ENCODE data around the gene BNC2. TPM values are rescaled to one million over a fixed set of nuclear protein-coding genes. Genes with fewer than 3 reads are reported as not detected.

The BNC2 gene
- total RNA-seq, 1 donor from 2014 or later = not detected

DNA sequence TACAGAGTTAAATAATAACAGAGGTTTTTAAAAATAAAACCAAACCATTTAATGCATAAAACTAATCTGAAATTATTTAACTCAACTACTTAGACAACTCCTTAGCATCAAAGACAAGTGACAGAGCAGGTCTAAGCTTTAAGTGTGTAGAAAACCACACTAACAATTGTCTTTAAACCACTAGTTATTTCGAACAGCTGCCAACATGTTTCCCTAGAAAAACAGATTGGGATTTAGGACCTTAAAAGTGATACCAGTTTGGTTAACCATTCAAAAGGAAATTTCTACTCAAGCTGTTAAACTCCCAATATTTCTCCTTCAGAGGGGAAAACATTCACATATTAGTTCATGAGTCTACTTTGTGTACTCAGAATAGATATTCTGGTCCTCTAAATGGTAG is 208.7 kb downstream of the BNC2 start:
- DNase-seq (ENCODE audit: low spot score) = no peak
- H3K27ac Mint-ChIP-seq = no peak overlapping the region
- intact Hi-C loops (cut with micrococcal nuclease) = no loop called here
- no peaks in the 10 kb centered on the region for H3K27me3 Mint-ChIP-seq (ENCODE audit: low read depth)
- no peak overlapping the region for H3K4me3 Mint-ChIP-seq (ENCODE audit: low read depth)
- no peaks in the 10 kb centered on the region for H3K4me1 Mint-ChIP-seq (ENCODE audit: low read depth)
- H3K36me3 Mint-ChIP-seq (ENCODE audit: low read depth) = no peaks in the 10 kb centered on the region
- H3K9me3 Mint-ChIP-seq = peaks cover 7% of the 10 kb centered on the region

DNA sequence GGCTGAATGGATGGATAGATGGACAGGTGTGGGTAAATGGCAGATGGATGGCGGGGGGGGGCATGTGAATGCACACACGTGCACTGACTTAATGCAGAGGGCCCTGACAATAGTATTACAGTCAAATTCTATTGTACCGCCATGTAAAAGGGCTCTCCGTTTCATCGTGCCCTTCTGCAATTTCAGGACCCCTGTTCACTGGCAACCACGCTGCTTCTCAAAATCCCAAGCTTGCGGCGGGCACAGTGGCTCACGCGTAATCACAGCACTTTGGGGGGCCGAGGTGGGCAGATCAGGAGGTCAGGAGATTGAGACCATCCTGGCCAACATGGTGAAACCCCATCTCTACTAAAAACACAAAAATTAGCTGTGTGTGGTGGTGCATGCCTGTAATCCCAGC is 211.4 kb downstream of the BNC2 start:
- DNase-seq (ENCODE audit: low spot score) = no peak
- no peak overlapping the region for H3K4me3 Mint-ChIP-seq (ENCODE audit: low read depth)
- H3K27me3 Mint-ChIP-seq (ENCODE audit: low read depth) = no peaks in the 10 kb centered on the region
- intact Hi-C loops (cut with micrococcal nuclease) = no loop called here
- H3K27ac Mint-ChIP-seq = no peak overlapping the region
- H3K4me1 Mint-ChIP-seq (ENCODE audit: low read depth) = no peaks in the 10 kb centered on the region
- H3K36me3 Mint-ChIP-seq (ENCODE audit: low read depth) = no peaks in the 10 kb centered on the region
- H3K9me3 Mint-ChIP-seq = peaks cover 12% of the 10 kb centered on the region

DNA sequence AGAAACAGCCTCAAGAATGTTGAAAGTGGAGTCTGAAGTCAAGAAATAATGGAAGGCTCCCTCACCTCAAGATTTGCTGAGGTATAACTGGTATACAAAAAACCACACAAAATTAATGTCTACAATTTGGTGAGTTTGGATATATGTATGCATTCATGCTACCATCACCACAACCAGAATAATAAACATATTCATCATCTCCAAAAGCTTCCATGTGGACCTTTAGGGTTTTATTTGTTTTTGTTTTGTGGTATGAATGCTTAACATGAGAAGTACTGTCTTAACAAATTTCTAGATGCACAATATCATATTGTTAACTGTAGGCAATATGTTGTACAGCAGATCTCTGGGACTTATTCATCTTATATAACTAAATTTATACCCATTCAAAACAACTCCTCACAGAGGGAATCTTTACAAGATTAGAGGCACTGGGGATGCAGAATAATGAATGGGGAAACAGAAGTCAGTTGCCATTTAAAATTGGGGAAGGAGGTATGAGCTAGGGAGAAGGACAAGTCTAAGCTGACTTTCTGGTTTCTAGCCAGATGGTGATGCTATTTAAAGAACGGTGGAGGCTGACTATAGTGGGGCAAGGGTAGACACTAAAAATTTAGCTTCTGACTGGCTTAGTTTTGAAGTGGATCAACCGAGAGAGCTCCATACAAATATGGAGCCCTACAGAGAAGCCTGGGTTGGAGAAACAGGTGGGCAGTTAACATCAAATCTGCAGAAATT is 213.9 kb downstream of the BNC2 start:
- H3K4me3 Mint-ChIP-seq (ENCODE audit: low read depth) = no peak overlapping the region
- no peaks in the 10 kb centered on the region for H3K4me1 Mint-ChIP-seq (ENCODE audit: low read depth)
- no peak for DNase-seq (ENCODE audit: low spot score)
- H3K36me3 Mint-ChIP-seq (ENCODE audit: low read depth) = no peaks in the 10 kb centered on the region
- intact Hi-C loops (cut with micrococcal nuclease) = no loop called here
- H3K9me3 Mint-ChIP-seq = peaks cover 12% of the 10 kb centered on the region
- no peaks in the 10 kb centered on the region for H3K27me3 Mint-ChIP-seq (ENCODE audit: low read depth)
- no peak overlapping the region for H3K27ac Mint-ChIP-seq

DNA sequence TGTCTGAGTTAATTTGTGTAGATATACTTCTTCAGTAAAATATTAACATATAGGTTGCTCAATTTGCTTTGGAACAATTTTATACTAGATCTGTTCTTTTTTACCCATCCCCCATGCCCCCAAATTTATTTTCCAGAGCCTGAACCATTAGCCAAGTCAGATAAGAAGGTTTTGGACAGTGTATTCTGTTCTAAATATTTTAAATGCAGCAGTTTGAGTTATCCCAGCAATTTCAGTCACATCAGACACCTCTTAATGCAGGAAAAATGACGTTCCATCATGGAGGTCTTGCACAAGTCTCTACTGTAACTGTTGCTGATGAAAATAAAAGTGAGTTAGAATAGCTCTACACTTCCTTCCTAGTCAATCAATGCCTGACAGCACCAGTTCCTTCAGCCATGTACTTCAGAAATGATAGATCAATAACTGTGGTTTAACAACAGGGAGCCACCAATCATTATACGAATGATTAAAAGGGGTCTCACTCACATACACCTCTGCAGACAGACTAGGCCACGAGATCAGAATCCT is 215.8 kb downstream of the BNC2 start:
- no peaks in the 10 kb centered on the region for H3K27me3 Mint-ChIP-seq (ENCODE audit: low read depth)
- no peak overlapping the region for H3K27ac Mint-ChIP-seq
- DNase-seq (ENCODE audit: low spot score) = no peak
- H3K9me3 Mint-ChIP-seq = peaks cover 8% of the 10 kb centered on the region
- intact Hi-C loops (cut with micrococcal nuclease) = no loop called here
- H3K4me1 Mint-ChIP-seq (ENCODE audit: low read depth) = no peaks in the 10 kb centered on the region
- H3K4me3 Mint-ChIP-seq (ENCODE audit: low read depth) = no peak overlapping the region
- no peaks in the 10 kb centered on the region for H3K36me3 Mint-ChIP-seq (ENCODE audit: low read depth)

DNA sequence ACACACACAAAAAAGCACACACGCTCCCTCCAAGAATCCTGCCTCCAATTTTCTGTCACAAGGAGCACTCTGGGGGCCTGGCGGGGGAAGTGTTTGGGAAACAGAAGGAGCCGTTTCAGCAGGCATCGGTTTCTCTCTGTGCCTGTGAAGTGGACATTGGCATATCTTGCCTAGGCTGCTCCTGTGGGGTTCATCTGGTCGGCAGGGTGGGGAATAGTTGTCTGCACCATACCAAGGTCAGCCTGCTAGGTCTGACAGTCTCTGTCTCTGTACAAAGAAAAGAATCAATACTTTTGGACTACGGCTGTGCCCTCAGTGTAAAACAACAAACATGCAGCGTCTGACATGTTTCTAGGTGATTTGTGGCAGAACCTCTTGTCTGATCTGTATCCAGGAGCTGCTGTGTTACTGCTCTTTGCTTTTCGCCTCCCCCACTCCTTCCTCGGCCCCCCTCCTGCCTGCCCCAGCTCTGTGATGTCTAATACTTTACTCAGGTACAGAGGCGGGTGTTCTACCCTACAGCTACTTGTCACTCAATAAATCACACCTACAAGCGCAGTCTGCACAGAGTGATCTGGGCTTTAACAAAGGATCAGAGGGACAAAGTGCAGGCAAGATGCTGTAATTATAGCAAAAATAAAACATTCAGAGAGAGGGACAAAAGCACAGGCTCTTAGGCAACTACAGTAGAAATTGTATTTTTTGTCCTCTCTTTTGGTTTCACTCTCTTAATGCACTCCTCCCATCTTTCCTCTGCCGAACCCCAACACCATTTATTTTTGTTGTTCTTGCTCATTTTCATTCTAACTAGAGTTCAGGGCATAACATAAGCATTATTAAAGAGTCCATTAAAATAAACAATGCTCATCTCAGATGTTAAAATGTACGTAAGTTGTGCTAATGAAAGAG is 216.7 kb downstream of the BNC2 start:
- H3K4me1 Mint-ChIP-seq (ENCODE audit: low read depth) = no peaks in the 10 kb centered on the region
- H3K27me3 Mint-ChIP-seq (ENCODE audit: low read depth) = no peaks in the 10 kb centered on the region
- H3K9me3 Mint-ChIP-seq = peaks cover 5% of the 10 kb centered on the region
- H3K4me3 Mint-ChIP-seq (ENCODE audit: low read depth) = no peak overlapping the region
- no peak for DNase-seq (ENCODE audit: low spot score)
- intact Hi-C loops (cut with micrococcal nuclease) = no loop called here
- H3K27ac Mint-ChIP-seq = no peak overlapping the region
- no peaks in the 10 kb centered on the region for H3K36me3 Mint-ChIP-seq (ENCODE audit: low read depth)

DNA sequence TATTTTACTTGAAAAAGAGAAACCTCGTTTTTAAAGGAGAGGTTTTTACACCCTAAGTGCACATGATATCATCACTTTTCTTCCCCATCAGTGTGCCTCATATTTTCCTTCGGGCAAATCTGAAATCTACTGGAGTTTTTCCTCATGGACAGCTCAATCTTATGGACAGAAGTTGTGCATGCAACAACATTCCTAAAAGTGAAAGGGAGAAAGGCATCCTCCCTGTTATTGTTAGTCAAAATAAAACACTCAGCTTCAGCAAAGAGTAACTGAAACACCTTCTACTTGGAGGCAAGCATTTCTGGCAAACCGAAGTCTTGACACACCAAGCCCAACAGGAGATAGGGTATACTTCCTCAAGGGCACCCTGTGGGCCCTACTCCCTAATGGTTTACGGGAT is 217.9 kb downstream of the BNC2 start:
- Mint-ChIP-seq H3K27me3 (ENCODE audit: low read depth) (no peaks in the 10 kb centered on the region), H3K27ac (no peak overlapping the region), H3K36me3 (ENCODE audit: low read depth) (no peaks in the 10 kb centered on the region), H3K4me3 (ENCODE audit: low read depth) (no peak overlapping the region), H3K9me3 (peaks cover 5% of the 10 kb centered on the region), H3K4me1 (ENCODE audit: low read depth) (no peaks in the 10 kb centered on the region)
- intact Hi-C loops (cut with micrococcal nuclease) = no loop called here
- DNase-seq (ENCODE audit: low spot score) = no peak

DNA sequence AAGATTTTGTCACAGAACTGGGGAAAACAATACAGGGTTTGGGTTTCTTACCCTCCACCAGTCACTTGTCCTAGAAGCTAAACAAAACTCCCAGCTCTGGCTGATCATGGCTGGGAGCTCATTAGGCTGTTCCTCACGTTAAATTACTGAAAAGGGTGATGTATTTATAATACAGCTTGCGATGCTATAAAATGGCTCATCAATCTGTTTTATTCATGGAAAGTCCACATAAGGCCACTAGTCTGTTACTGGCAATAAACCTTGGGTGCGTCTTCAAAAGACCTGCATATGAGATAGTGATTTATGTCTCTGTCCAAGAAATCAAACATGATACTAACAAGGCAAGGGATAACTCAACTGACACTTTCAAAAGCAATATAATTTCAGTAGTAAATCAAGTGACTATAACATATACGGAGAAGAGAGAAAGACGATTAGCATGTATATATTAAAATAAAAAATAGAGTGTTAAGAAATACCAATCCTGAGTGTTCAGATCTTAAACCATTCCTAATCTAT is 219.0 kb downstream of the BNC2 start:
- H3K9me3 Mint-ChIP-seq = peaks cover 5% of the 10 kb centered on the region

DNA sequence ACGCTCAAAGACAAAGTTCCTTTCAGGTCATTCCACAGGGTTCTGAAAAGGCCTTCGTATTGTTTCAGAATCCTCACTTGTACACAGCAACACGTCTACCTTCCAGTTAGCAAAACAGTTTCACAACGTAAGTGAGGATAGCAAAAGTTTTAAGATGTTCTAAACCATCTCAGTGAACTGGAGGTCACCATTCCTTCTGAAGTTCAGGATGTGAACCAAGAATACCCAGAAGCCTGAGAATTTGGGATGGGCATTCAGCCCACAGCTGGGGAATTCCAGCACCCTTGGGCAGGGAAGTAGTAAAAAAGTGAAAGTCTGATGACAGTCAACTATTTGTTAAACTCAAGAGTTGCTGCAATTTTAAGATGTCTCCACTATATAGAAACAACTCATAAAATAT is 224.5 kb downstream of the BNC2 start:
- Mint-ChIP-seq H3K4me3 (ENCODE audit: low read depth) (no peak overlapping the region), H3K27me3 (ENCODE audit: low read depth) (no peaks in the 10 kb centered on the region), H3K9me3 (no peaks in the 10 kb centered on the region), H3K27ac (no peak overlapping the region), H3K4me1 (ENCODE audit: low read depth) (no peaks in the 10 kb centered on the region), H3K36me3 (ENCODE audit: low read depth) (no peaks in the 10 kb centered on the region)
- intact Hi-C loops (cut with micrococcal nuclease) = no loop called here
- DNase-seq (ENCODE audit: low spot score) = no peak

More for the DNA sequence above, 219.0 kb downstream of the BNC2 start:
- Mint-ChIP-seq H3K4me3 (ENCODE audit: low read depth) (no peak overlapping the region), H3K27me3 (ENCODE audit: low read depth) (no peaks in the 10 kb centered on the region), H3K36me3 (ENCODE audit: low read depth) (no peaks in the 10 kb centered on the region), H3K27ac (no peak overlapping the region), H3K4me1 (ENCODE audit: low read depth) (no peaks in the 10 kb centered on the region)
- no peak for DNase-seq (ENCODE audit: low spot score)
- intact Hi-C loops (cut with micrococcal nuclease) = no loop called here

DNA sequence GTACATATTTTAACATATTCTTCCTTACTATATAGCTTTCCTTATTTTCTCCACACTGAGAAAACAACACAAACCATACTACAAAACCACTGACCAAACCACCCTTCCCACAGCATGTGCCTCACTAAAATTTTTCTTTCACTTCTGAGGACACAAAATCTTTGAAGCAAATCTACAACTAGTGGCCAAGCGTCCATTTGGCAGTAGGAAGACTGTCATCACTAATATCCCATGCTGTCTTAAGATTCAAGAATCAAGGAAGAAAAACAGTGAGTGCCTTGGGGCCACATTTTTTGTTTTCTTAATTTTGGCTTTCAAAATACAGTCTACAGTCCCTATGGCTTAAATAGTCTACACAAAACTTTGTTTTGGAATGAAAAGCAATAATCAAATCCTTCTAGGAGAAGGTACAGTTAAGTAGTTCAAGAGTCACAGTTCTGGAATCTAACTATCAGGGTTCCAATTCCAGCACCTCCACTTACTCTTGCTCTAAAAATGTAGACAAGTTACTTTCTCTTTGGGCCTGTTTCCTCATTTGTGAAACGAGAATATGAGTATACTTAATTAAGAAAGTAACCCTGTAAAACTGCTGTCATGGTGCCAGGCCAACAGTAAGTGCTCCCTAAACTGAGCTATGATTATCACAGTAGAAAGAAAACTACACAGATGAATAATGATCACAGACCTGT is 227.9 kb downstream of the BNC2 start:
- H3K9me3 Mint-ChIP-seq = peaks cover 3% of the 10 kb centered on the region
- no peaks in the 10 kb centered on the region for H3K4me1 Mint-ChIP-seq (ENCODE audit: low read depth)
- intact Hi-C loops (cut with micrococcal nuclease) = no loop called here
- H3K27ac Mint-ChIP-seq = no peak overlapping the region
- no peaks in the 10 kb centered on the region for H3K27me3 Mint-ChIP-seq (ENCODE audit: low read depth)
- no peak overlapping the region for H3K4me3 Mint-ChIP-seq (ENCODE audit: low read depth)
- H3K36me3 Mint-ChIP-seq (ENCODE audit: low read depth) = no peaks in the 10 kb centered on the region
- DNase-seq (ENCODE audit: low spot score) = no peak

DNA sequence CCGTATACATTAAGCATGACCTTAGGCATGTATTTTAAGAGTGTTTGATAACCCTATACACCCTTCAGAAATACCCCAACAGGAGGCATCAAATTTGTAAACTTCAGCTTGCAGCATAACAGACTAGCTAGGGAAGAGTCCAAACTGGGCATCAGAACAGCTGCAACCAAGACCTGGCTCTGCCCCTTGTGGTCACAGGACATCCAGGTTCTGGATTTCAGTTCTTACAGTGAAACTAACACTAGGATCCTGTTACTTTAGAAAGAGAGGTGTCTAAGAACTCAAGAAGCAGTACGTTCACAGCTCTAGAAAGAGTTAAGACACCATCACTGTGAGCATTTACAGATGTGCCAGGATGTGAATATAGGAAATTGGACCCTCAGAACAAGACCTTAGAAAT is 229.8 kb downstream of the BNC2 start:
- intact Hi-C loops (cut with micrococcal nuclease) = no loop called here
- Mint-ChIP-seq H3K4me3 (ENCODE audit: low read depth) (no peak overlapping the region), H3K27ac (no peak overlapping the region), H3K4me1 (ENCODE audit: low read depth) (no peaks in the 10 kb centered on the region), H3K36me3 (ENCODE audit: low read depth) (no peaks in the 10 kb centered on the region), H3K9me3 (peaks cover 3% of the 10 kb centered on the region), H3K27me3 (ENCODE audit: low read depth) (no peaks in the 10 kb centered on the region)
- DNase-seq (ENCODE audit: low spot score) = no peak

DNA sequence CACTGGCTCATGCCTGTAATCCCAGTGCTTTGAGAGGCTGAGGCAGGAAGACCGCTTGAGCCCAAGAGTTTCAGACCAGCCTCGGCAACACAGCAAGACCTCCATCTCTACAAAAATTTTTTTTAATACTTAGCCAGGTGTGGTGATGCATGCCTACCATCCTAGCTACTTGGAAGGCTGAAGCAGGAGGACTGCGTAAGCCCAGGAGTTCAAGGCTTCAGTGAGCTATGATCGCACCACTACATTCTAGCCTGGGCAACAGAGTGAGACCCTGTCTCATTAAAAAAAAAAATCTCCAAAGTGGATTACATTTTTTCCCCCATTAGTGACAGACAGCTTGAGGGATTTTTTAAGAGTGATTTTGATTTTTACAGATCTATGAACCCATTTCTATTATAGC is 230.8 kb downstream of the BNC2 start:
- no peak overlapping the region for H3K27ac Mint-ChIP-seq

DNA sequence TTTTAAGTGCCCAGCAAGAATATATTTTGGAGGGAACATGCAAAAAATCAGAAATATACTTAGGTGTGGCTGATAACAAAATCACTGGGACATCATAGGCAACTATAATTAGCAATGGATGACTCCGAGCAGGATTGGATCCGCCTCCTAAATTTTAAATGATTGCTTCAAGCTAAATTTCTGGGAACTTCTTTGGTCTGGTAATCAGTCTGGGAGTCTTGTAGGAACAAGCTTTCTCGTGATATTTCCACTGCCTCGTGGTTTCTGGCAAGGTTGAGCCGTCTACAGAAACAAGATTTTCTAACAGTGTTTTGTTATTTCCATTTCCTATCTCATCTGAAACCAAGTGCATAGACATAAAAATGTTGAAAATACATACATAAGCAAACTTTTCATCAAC is 232.6 kb downstream of the BNC2 start:
- no peak overlapping the region for H3K4me3 Mint-ChIP-seq (ENCODE audit: low read depth)
- peaks cover 3% of the 10 kb centered on the region for H3K9me3 Mint-ChIP-seq
- no peak overlapping the region for H3K27ac Mint-ChIP-seq
- H3K36me3 Mint-ChIP-seq (ENCODE audit: low read depth) = no peaks in the 10 kb centered on the region
- no peak for DNase-seq (ENCODE audit: low spot score)
- H3K4me1 Mint-ChIP-seq (ENCODE audit: low read depth) = no peaks in the 10 kb centered on the region
- H3K27me3 Mint-ChIP-seq (ENCODE audit: low read depth) = no peaks in the 10 kb centered on the region
- intact Hi-C loops (cut with micrococcal nuclease) = no loop called here

More for the DNA sequence above, 230.8 kb downstream of the BNC2 start:
- Mint-ChIP-seq H3K4me1 (ENCODE audit: low read depth) (no peaks in the 10 kb centered on the region), H3K36me3 (ENCODE audit: low read depth) (no peaks in the 10 kb centered on the region), H3K4me3 (ENCODE audit: low read depth) (no peak overlapping the region), H3K9me3 (peaks cover 3% of the 10 kb centered on the region), H3K27me3 (ENCODE audit: low read depth) (no peaks in the 10 kb centered on the region)
- intact Hi-C loops (cut with micrococcal nuclease) = no loop called here
- no peak for DNase-seq (ENCODE audit: low spot score)
